H9 (cell line): ENCODE results near the gene TMEM187. TPM values are rescaled to one million over a fixed set of nuclear protein-coding genes. Genes with fewer than 3 reads are reported as not detected.

Experiments used
- DNase-seq: peaks from one replicate; pipeline ENCODE4 v3.0.0-alpha.2; 2017
- H2AFZ ChIP-seq: one replicate; pipeline ENCODE4 v1.6.1; 2013; ENCODE audit warnings: mild to moderate bottlenecking, low read length, control low read depth, moderate library complexity
- H2AK5ac ChIP-seq: 2 replicates; pipeline ENCODE4 v1.6.1; 2013; ENCODE audit warnings: low read length, control low read depth, mixed read lengths; ENCODE audit not compliant: insufficient read length
- H2BK120ac ChIP-seq: one replicate; pipeline ENCODE4 v1.6.1; 2013; ENCODE audit warnings: low read depth, mild to moderate bottlenecking, low read length, control low read depth, inconsistent platforms; ENCODE audit not compliant: poor library complexity, severe bottlenecking
- H2BK12ac ChIP-seq: 2 replicates; pipeline ENCODE4 v1.6.1; 2013; ENCODE audit warnings: low read length, control low read depth, mixed read lengths, low read depth; ENCODE audit not compliant: insufficient read length
- H2BK15ac ChIP-seq: 2 replicates; pipeline ENCODE4 v1.6.1; 2013; ENCODE audit warnings: low read depth, low read length, control low read depth
- H2BK20ac ChIP-seq: one replicate; pipeline ENCODE4 v1.6.1; 2013; ENCODE audit warnings: low read depth, mild to moderate bottlenecking, low read length, control low read depth, inconsistent platforms; ENCODE audit not compliant: poor library complexity, severe bottlenecking
- H2BK5ac ChIP-seq: 2 replicates; pipeline ENCODE4 v1.6.1; 2013; ENCODE audit warnings: low read length, control low read depth, mixed read lengths; ENCODE audit not compliant: insufficient read length
- H3K14ac ChIP-seq: 2 replicates; pipeline ENCODE4 v1.6.1; 2013; ENCODE audit warnings: low read length, control low read depth; ENCODE audit not compliant: insufficient read depth
- H3K18ac ChIP-seq: 2 replicates; pipeline ENCODE4 v1.6.1; 2013; ENCODE audit warnings: low read depth, mild to moderate bottlenecking, mixed read lengths, low read length, control low read depth; ENCODE audit not compliant: insufficient read length
- H3K23ac ChIP-seq: 2 replicates; pipeline ENCODE4 v1.6.1; 2013; ENCODE audit warnings: low read length, control low read depth, mixed read lengths, low read depth; ENCODE audit not compliant: insufficient read length
- H3K23me2 ChIP-seq: 2 replicates; pipeline ENCODE4 v1.6.1; 2013; ENCODE audit warnings: low read depth, mild to moderate bottlenecking, mixed read lengths, low read length, control low read depth; ENCODE audit not compliant: insufficient read length, poor library complexity, severe bottlenecking
- H3K27ac ChIP-seq: 2 replicates; pipeline ENCODE4 v1.5.1; 2013; ENCODE audit warnings: low read length, control low read depth, mixed read lengths, low read depth; ENCODE audit not compliant: insufficient read length
- H3K27me3 ChIP-seq: 2 replicates; pipeline ENCODE4 v1.6.1; 2013; ENCODE audit warnings: low read length, control low read depth, inconsistent platforms; ENCODE audit not compliant: insufficient read depth
- H3K4ac ChIP-seq: 2 replicates; pipeline ENCODE4 v1.6.1; 2013; ENCODE audit warnings: low read depth, mild to moderate bottlenecking, control low read depth, inconsistent platforms, low read length, moderate library complexity
- H3K4me1 ChIP-seq: 2 replicates; pipeline ENCODE4 v1.6.1; 2013; ENCODE audit warnings: low read length, control low read depth, inconsistent platforms; ENCODE audit not compliant: insufficient read depth
- H3K4me2 ChIP-seq: 2 replicates; pipeline ENCODE4 v1.6.1; 2013; ENCODE audit warnings: low read length, control low read depth, mixed read lengths; ENCODE audit not compliant: insufficient read length, insufficient read depth
- H3K56ac ChIP-seq: 2 replicates; pipeline ENCODE4 v1.6.1; 2013; ENCODE audit warnings: low read depth, mild to moderate bottlenecking, mixed read lengths, low read length, control low read depth; ENCODE audit not compliant: insufficient read length
- H3K79me1 ChIP-seq: 2 replicates; pipeline ENCODE4 v1.6.1; 2013; ENCODE audit warnings: low read depth, mild to moderate bottlenecking, moderate library complexity, low read length, control low read depth, inconsistent platforms; ENCODE audit not compliant: insufficient read depth, poor library complexity, severe bottlenecking
- H3K79me2 ChIP-seq: 2 replicates; pipeline ENCODE4 v1.6.1; 2013; ENCODE audit warnings: low read length, control low read depth, inconsistent platforms; ENCODE audit not compliant: insufficient read depth
- H3K9ac ChIP-seq: 2 replicates; pipeline ENCODE4 v1.6.1; 2013; ENCODE audit warnings: low read length, control low read depth, mixed read lengths; ENCODE audit not compliant: insufficient read length; ENCODE audit errors: extremely low read depth
- H3K9me3 ChIP-seq: one replicate; pipeline ENCODE4 v1.6.1; 2013; ENCODE audit warnings: low read depth, low read length, inconsistent platforms; ENCODE audit not compliant: control insufficient read depth
- H3T11ph ChIP-seq: one replicate; pipeline ENCODE4 v1.6.1; 2013; ENCODE audit warnings: mild to moderate bottlenecking, low read length, control low read depth, inconsistent platforms
- H4K20me1 ChIP-seq: one replicate; pipeline ENCODE4 v1.6.1; 2013; ENCODE audit not compliant: control insufficient read depth, insufficient read length, insufficient read depth
- H4K5ac ChIP-seq: 2 replicates; pipeline ENCODE4 v1.6.1; 2013; ENCODE audit warnings: low read depth, mild to moderate bottlenecking, mixed read lengths, low read length, control low read depth; ENCODE audit not compliant: insufficient read length
- H4K8ac ChIP-seq: replicated peaks from 2 replicates; pipeline ENCODE4 v1.6.1; 2013; ENCODE audit warnings: low read length, control low read depth, mixed read lengths, low read depth; ENCODE audit not compliant: insufficient read length
- H4K91ac ChIP-seq: 2 replicates; pipeline ENCODE4 v1.6.1; 2013; ENCODE audit warnings: low read depth, mild to moderate bottlenecking, moderate library complexity, mixed read lengths, low read length, control low read depth; ENCODE audit not compliant: insufficient read length
- H3K27ac Mint-ChIP-seq, 3 experiments: 2 replicates in 2 of 3; 3 replicates in 1 of 3; pipeline ENCODE4 v1.8.0; 2020 to 2021; ENCODE audit warnings: mixed read lengths in 3 of 3, mild to moderate bottlenecking in 1 of 3, moderate library complexity in 1 of 3
- H3K27me3 Mint-ChIP-seq: 2 replicates; pipeline ENCODE4 v1.8.0; 2021; ENCODE audit warnings: low read depth, mild to moderate bottlenecking, moderate library complexity, mixed read lengths
- H3K36me3 Mint-ChIP-seq, 3 experiments: 2 replicates in 2 of 3; 3 replicates in 1 of 3; pipeline ENCODE4 v1.8.0; 2020 to 2021; ENCODE audit warnings: low read depth in 3 of 3, mixed read lengths in 3 of 3; ENCODE audit not compliant: insufficient read depth in 1 of 3
- H3K4me1 Mint-ChIP-seq, 2 experiments: 2 replicates each; pipeline ENCODE4 v1.8.0; 2020; ENCODE audit warnings: mixed read lengths in 2 of 2
- H3K4me3 Mint-ChIP-seq, 2 experiments: 2 replicates in 1 of 2; 3 replicates in 1 of 2; pipeline ENCODE4 v1.8.0; 2020 to 2021; ENCODE audit warnings: mild to moderate bottlenecking in 2 of 2, mixed read lengths in 2 of 2, moderate library complexity in 1 of 2
- H3K9me3 Mint-ChIP-seq, 2 experiments: 2 replicates in 1 of 2; 3 replicates in 1 of 2; pipeline ENCODE4 v1.8.0; 2020; ENCODE audit warnings: mild to moderate bottlenecking in 2 of 2, mixed read lengths in 2 of 2, moderate library complexity in 1 of 2
- WGBS: extraction: QIAGEN DNeasy Blood & Tissue Kit; methylation state at CpG from one replicate; pipeline ENCODE4 v1.1.7; 2013; ENCODE audit warnings: missing lambda C conversion rate, low lambda C conversion rate, mixed read lengths; ENCODE audit not compliant: insufficient read length; ENCODE audit errors: extremely low coverage; 5-methylcytosine and 5-hydroxymethylcytosine counted together
- total RNA-seq: library from RNA; stranded (reverse); gene quantifications from 2 replicates; pipeline ENCODE4 v1.2.1, GENCODE V29; 2021
- TF ChIP-seq, protein P1 (sequence below): fragments of 200-600 bp; sonication (generic); conservative IDR thresholded peaks from 3 replicates; pipeline ENCODE4 v1.8.0; 2021; ENCODE audit warnings: antibody characterized with exemption, mild to moderate bottlenecking

TMEM187 gene
- total RNA-seq, 1 experiment from 2014 or later, result 2.7 TPM

DNA sequence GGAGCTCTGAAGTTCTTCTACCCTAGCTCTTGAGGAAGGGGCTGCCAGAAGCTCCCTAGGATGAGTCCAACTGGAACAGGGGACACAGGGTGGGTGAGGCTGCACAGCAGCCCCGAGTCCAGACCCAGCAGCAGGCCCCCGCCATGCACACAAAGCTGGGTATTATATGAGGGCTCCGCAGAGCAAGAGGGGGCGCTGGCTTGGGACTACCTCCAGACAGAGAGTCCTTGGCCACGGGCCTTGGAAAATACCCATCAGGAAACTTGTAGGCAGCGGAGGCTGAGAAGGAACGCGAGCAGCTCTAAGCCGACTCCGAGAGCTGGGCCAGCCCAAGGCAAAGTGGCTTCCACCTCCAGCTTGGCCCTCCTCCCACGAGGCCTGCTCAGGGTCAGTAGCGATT lies 9.0 kb upstream of the TMEM187 start:
- H3K27me3 Mint-ChIP-seq, result peaks cover 1% of the 10 kb centered on the region; the same call in 1 of the 2 replicates
- WGBS, result no CpG with 5 or more reads among the region's 12 CpGs
- Histone ChIP-seq H3K18ac (no peak overlapping the region), H4K20me1 (no peaks in the 10 kb centered on the region), H2BK15ac (no peak overlapping the region), H2BK12ac (no peak overlapping the region), H3K23me2 (no peaks in the 10 kb centered on the region), H4K8ac (no peak overlapping the region), H3K79me1 (peaks cover 5% of the 10 kb centered on the region), H3K9ac (no peak overlapping the region), H4K91ac (no peak overlapping the region), H3K9me3 (no peaks in the 10 kb centered on the region), H3K14ac (no peak overlapping the region), H2BK5ac (no peak overlapping the region), H3K4ac (no peak overlapping the region), H4K5ac (no peak overlapping the region), H3K79me2 (peaks cover 39% of the 10 kb centered on the region; the same call in 1 of the 2 replicates), H2AK5ac (no peak overlapping the region), H3K56ac (no peak overlapping the region), H3K27ac (no peak overlapping the region), H3K4me2 (no peak overlapping the region), H3K23ac (no peak overlapping the region), H3T11ph (no peak overlapping the region), H3K27me3 (no peaks in the 10 kb centered on the region), H2AFZ (no peak overlapping the region), H2BK20ac (no peak overlapping the region), H3K4me1 (peaks cover 4% of the 10 kb centered on the region; the same call in 1 of the 2 replicates), H2BK120ac (no peak overlapping the region)
- H3K9me3 Mint-ChIP-seq, result peaks cover 0 to 3% of the 10 kb centered on the region in 2 experiments; a peak in 1 of 5 replicates
- TF ChIP-seq, protein P1, sequence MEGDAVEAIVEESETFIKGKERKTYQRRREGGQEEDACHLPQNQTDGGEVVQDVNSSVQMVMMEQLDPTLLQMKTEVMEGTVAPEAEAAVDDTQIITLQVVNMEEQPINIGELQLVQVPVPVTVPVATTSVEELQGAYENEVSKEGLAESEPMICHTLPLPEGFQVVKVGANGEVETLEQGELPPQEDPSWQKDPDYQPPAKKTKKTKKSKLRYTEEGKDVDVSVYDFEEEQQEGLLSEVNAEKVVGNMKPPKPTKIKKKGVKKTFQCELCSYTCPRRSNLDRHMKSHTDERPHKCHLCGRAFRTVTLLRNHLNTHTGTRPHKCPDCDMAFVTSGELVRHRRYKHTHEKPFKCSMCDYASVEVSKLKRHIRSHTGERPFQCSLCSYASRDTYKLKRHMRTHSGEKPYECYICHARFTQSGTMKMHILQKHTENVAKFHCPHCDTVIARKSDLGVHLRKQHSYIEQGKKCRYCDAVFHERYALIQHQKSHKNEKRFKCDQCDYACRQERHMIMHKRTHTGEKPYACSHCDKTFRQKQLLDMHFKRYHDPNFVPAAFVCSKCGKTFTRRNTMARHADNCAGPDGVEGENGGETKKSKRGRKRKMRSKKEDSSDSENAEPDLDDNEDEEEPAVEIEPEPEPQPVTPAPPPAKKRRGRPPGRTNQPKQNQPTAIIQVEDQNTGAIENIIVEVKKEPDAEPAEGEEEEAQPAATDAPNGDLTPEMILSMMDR, result no peak
- H3K27ac Mint-ChIP-seq, result no peak overlapping the region
- peaks cover 50 to 80% (median 71%) of the 10 kb centered on the region in 3 experiments for H3K36me3 Mint-ChIP-seq
- H3K4me3 Mint-ChIP-seq, result no peak overlapping the region
- peaks cover 24 to 27% of the 10 kb centered on the region in 2 experiments for H3K4me1 Mint-ChIP-seq
- no peak for DNase-seq
